Gastroesophageal sphincter (tissue), 3 donors: Measurements from ENCODE around the gene ANHX.

ENCODE experiments used
- EP300 ChIP-seq: sonication (generic); formaldehyde crosslinking; IDR thresholded peaks from one replicate; pipeline ENCODE4 v1.6.1; 2017; ENCODE audit warnings: antibody characterized with exemption, mild to moderate bottlenecking
- POLR2A ChIP-seq, 2 donors: fragments of 450-650 bp; IDR thresholded peaks; one replicate each; pipeline ENCODE4 v1.6.1; 2017; ENCODE audit warnings: antibody characterized with exemption in 2 of 2, mild to moderate bottlenecking in 2 of 2, moderate library complexity in 1 of 2
- POLR2AphosphoS5 ChIP-seq: sonication (generic); formaldehyde crosslinking; IDR thresholded peaks from one replicate; pipeline ENCODE4 v1.6.1; 2017; ENCODE audit warnings: antibody characterized with exemption
- TF ChIP-seq, protein P1 (sequence below), 4 experiments: fragments of 200-600 bp in 2 of 4; fragments of 450-650 bp in 2 of 4; sonication (generic) in 1 of 4; IDR thresholded peaks; one replicate each; pipeline ENCODE4 v1.5.1; 2017 to 2019; ENCODE audit warnings: antibody characterized with exemption in 4 of 4, mild to moderate bottlenecking in 2 of 4, moderate library complexity in 2 of 4

DNA sequence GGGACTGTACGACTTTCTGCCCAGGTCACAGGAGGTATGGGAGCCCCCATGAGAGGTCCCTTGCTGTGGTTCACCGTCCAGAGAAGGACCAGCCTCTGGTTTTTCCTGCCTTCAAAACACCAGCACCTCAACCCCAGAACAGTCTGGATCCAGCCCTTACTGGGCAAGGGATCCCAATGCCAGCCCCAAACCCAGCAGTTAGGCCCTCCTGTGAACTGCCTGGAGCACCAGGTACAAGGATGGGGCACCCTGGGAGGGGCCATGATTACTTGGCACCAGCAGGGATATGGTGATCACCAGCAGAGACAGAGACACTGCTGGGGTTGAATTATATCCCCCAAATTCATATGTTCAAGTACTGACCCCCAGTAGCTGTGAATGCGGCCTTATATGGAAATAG, 20.0 kb downstream of the ANHX start:
- TF ChIP-seq POLR2AphosphoS5 (no peak), POLR2A (IDR thresholded peaks at IDR 0.05) (no peak), EP300 (no peak)
- TF ChIP-seq, protein P1, sequence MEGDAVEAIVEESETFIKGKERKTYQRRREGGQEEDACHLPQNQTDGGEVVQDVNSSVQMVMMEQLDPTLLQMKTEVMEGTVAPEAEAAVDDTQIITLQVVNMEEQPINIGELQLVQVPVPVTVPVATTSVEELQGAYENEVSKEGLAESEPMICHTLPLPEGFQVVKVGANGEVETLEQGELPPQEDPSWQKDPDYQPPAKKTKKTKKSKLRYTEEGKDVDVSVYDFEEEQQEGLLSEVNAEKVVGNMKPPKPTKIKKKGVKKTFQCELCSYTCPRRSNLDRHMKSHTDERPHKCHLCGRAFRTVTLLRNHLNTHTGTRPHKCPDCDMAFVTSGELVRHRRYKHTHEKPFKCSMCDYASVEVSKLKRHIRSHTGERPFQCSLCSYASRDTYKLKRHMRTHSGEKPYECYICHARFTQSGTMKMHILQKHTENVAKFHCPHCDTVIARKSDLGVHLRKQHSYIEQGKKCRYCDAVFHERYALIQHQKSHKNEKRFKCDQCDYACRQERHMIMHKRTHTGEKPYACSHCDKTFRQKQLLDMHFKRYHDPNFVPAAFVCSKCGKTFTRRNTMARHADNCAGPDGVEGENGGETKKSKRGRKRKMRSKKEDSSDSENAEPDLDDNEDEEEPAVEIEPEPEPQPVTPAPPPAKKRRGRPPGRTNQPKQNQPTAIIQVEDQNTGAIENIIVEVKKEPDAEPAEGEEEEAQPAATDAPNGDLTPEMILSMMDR (IDR thresholded peaks at IDR 0.05) = no peak
